ENCODE results near the gene ARHGDIB. TPM values are rescaled to one million over a fixed set of nuclear protein-coding genes. Genes with fewer than 3 reads are reported as not detected.

The ARHGDIB gene
- total and polyA plus RNA-seq, 2 of the 4 experiments (the other 2 are of a cell fraction) = 24.9 to 30.7 TPM

DNA sequence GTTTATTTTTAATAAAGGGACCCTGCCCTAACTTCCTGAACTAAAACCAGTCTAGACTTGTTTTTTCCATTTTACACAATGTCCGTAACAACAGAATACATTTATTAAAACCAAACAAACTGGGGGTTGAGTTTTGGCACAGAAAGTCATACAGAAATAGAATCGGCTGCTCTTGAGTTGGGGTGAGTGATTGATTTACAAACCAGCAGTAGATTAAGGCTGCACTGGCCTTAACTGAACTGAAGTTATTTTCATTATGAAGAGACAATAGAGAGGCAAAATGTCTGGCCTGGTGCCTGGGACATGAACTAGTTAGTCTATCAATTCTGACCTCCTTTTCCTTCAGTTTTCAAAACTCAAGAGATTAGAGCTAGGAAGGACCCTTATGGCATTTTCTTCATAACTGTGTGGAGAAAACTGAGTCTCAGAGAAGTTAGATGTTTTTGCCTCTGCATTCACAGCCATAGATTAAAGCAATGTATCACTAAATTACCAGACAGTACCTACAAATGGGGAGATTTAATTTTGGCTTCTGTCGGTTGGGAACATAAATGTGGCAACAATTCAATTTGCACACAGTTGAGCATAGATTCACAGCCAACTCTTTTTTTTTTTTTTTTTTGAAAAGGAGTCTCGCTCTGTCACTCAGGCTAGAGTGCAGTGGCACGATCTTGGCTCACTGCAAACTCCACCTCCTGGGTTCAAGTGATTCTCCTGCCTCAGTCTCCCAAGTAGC, 56.0 kb downstream of the ARHGDIB start:
- no peak for DNase-seq

More for the DNA sequence above, 56.0 kb downstream of the ARHGDIB start:
- Histone ChIP-seq H2AK5ac (ENCODE audit: low read depth, low read length) (no peak overlapping the region), H3K14ac (replicated peaks; ENCODE audit: low read depth, low read length) (no peak overlapping the region; the same call in 1 of the 2 replicates), H3K27ac (ENCODE audit: insufficient read depth, low read length) (no peak overlapping the region), H3K27me3 (ENCODE audit: control insufficient read depth, insufficient read depth, low read length) (no peaks in the 10 kb centered on the region), H3K9me1 (ENCODE audit: insufficient read depth, low read length) (no peaks in the 10 kb centered on the region), H2AK9ac (replicated peaks; ENCODE audit: low read depth, low read length, poor library complexity) (no peak overlapping the region), H3K4ac (ENCODE audit: low read depth, low read length) (no peak overlapping the region), H2BK120ac (ENCODE audit: low read depth, low read length) (no peak overlapping the region), H3K23ac (ENCODE audit: low read depth, low read length) (no peak overlapping the region), H4K91ac (ENCODE audit: insufficient read depth, low read depth, low read length) (no peak overlapping the region), H3K4me3 (ENCODE audit: insufficient read depth, low read depth, low read length) (no peak overlapping the region), H4K20me1 (ENCODE audit: insufficient read depth, low read length) (no peaks in the 10 kb centered on the region), H3K79me1 (ENCODE audit: low read depth in 1 of 2, low read length in 2 of 2) (no peaks in the 10 kb centered on the region), H3K4me1 (ENCODE audit: control insufficient read depth, insufficient read depth, low read length) (peaks cover 3% of the 10 kb centered on the region), H3K36me3 (ENCODE audit: control insufficient read depth, insufficient read depth, low read length) (no peaks in the 10 kb centered on the region), H2AFZ (replicated peaks; ENCODE audit: low read length, poor library complexity) (no peak overlapping the region), H2BK15ac (ENCODE audit: low read depth, low read length) (no peak overlapping the region), H3K9me3 (ENCODE audit: control insufficient read depth, insufficient read depth, low read length) (no peaks in the 10 kb centered on the region), H2BK20ac (ENCODE audit: low read depth, low read length) (no peak overlapping the region), H3K9ac (ENCODE audit: low read depth, low read length) (no peak overlapping the region), H4K8ac (ENCODE audit: low read depth in 2 of 2, low read length in 2 of 2) (no peak overlapping the region), H3K4me2 (ENCODE audit: low read depth, low read length) (no peak overlapping the region), H4K5ac (ENCODE audit: low read depth, low read length) (no peak overlapping the region; the same call in 1 of the 2 replicates), H3K56ac (ENCODE audit: extremely low read depth, insufficient read depth, low read length) (no peak overlapping the region), H3K18ac (ENCODE audit: low read depth, low read length) (no peak overlapping the region), H2BK5ac (ENCODE audit: low read depth, low read length, poor library complexity, severe bottlenecking) (no peak overlapping the region)
- no TSS peak for BruUV-seq (replicated peaks)
- no peak for TF ChIP-seq RAD21 (IDR thresholded peaks at IDR 0.05; ENCODE audit: low read length)
- TF ChIP-seq, protein P1, sequence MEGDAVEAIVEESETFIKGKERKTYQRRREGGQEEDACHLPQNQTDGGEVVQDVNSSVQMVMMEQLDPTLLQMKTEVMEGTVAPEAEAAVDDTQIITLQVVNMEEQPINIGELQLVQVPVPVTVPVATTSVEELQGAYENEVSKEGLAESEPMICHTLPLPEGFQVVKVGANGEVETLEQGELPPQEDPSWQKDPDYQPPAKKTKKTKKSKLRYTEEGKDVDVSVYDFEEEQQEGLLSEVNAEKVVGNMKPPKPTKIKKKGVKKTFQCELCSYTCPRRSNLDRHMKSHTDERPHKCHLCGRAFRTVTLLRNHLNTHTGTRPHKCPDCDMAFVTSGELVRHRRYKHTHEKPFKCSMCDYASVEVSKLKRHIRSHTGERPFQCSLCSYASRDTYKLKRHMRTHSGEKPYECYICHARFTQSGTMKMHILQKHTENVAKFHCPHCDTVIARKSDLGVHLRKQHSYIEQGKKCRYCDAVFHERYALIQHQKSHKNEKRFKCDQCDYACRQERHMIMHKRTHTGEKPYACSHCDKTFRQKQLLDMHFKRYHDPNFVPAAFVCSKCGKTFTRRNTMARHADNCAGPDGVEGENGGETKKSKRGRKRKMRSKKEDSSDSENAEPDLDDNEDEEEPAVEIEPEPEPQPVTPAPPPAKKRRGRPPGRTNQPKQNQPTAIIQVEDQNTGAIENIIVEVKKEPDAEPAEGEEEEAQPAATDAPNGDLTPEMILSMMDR (conservative IDR thresholded peaks at IDR 0.05; ENCODE audit: low read depth, low read length) = no peak
- TF ChIP-seq SMC3 (IDR thresholded peaks at IDR 0.05; ENCODE audit: low read depth, low read length) = no peak
- no peak for TF ChIP-seq MAFK (IDR thresholded peaks at IDR 0.05; ENCODE audit: low read depth, low read length)
- no peak for TF ChIP-seq CEBPB (IDR thresholded peaks at IDR 0.05; ENCODE audit: low read depth, low read length)
- TF ChIP-seq CHD1 (IDR thresholded peaks at IDR 0.05; ENCODE audit: low read depth, low read length) = no peak
- TF ChIP-seq NFE2L2 (IDR thresholded peaks at IDR 0.05; ENCODE audit: low read depth, low read length) = no peak
- in situ Hi-C loops (cut with MboI; ENCODE audit: low sequenced_read_pairs) (no loop called here), dilution Hi-C loops (cut with HindIII; ENCODE audit: low sequenced_read_pairs, unreplicated experiment) (no loop called here), intact Hi-C loops (cut with micrococcal nuclease) (no loop called here)
- ChIA-PET POLR2A (ENCODE audit: unreplicated experiment) (no interaction called here), CTCF (no interaction called here)
- WGBS, 2 experiments (ENCODE audit: extremely low coverage in 2 of 2, insufficient read length in 1 of 2) = 80% methylated on average over 1 of the region's 5 CpGs; no CpG with 5 or more reads in 1 of the 2 experiments
- no peak for ATAC-seq (ENCODE audit: low read depth)
